Activated T-cell treated with anti-CD3 and anti-CD28 coated beads, Interleukin-2, amount 50 U/mL, for 48 hours (primary cell): Measurements from ENCODE around the gene DMBX1.

Experiments
- DNase-seq, 2 experiments: peaks; one replicate each; pipeline ENCODE4 v3.0.0-alpha.2; 2020

Gene DMBX1

GRCh38 chr1:46506470-46507219 lies 17.0 kb downstream of the DMBX1 start:
- no peak for DNase-seq

GRCh38 chr1:46508757-46509156 lies 19.1 kb downstream of the DMBX1 start:
- DNase-seq, result no peak

DNA sequence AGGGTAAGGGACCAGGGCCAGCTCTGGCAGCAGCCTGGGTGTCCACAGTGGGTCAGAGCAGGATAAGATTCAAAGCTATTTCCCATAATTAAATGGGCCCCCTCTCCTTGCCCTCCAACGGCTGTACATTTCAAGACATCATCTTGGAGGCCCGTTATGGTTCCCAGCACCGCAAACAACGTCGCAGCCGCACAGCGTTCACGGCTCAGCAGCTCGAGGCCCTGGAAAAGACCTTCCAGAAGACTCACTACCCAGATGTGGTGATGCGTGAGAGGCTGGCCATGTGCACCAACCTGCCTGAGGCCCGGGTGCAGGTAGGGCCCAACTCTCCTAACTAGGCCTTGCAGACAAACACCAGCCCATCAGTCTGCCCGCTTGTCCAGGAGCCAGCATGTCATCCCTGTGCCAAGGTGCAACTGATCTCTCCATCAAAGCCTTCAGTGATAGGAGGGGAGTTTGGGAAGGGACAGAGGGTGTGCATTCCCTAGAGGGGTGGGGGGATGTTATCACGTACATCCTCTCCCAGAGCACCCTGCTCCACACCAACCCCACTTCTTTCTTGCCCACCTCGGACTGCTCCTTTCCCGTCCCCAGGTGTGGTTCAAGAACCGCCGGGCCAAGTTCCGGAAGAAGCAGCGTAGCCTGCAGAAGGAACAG lies 20.8 kb downstream of the DMBX1 start:
- no peak for DNase-seq

DNA sequence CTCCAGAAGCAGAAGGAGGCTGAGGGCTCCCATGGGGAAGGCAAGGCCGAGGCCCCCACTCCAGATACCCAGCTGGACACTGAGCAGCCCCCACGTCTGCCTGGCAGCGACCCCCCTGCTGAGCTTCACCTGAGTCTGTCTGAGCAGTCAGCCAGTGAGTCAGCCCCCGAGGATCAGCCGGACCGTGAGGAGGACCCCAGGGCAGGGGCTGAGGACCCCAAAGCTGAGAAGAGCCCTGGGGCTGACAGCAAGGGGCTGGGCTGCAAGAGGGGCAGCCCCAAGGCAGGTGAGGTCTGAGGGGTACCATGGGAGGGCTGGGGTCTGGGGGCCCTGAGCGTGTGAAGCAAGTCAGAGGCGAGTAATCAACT lies 21.3 kb downstream of the DMBX1 start:
- no peak for DNase-seq

DNA sequence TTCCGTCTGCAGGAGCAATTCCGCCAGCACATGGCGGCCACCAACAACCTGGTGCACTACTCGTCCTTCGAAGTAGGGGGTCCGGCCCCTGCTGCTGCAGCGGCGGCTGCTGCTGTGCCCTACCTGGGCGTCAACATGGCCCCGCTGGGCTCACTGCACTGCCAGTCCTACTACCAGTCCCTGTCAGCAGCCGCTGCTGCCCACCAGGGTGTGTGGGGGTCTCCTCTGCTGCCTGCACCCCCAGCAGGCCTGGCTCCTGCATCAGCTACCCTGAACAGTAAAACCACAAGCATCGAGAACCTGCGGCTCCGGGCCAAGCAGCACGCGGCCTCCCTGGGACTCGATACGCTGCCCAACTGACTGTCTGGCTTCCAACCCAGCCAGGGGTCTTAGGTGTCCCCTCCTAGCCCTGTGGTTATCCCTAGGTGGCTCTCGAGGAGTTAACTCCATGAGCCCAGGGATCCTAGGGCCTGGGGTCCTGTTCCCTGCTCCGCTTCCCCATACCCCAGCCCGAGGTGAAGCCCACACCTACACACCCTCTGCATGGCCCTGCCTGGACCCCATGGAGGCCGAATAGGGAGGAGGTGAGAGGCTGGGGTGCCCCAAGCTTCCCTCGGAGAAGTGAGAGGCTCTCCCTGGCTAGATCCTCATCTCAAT lies 22.6 kb downstream of the DMBX1 start:
- DNase-seq, result no peak

- DNase-seq, result no peak
Observed at GRCh38 chr1:46512792-46513190, 23.2 kb downstream of the DMBX1 start.

- DNase-seq, result no peak
Observed at GRCh38 chr1:46513536-46513935, 23.9 kb downstream of the DMBX1 start.

DNA sequence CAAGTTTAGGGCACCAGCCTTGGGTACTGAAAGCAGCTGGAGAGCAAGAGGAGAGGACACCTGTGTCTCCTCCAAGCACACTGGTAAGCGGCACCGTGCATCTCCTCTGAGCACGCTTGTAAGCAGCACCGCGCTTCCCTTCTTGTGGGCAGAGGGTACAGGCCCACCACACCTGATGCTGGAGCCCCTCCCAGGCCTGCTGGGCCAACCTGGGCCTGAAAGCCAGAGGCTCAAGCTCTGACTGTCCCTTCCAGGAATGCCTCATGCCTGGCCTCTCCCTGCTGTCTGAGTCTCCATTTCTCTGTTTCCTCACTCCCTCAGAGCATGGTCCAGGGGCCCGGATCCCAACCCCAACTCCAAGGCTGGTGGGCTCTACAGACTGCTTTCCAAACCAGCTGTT lies 25.9 kb downstream of the DMBX1 start:
- DNase-seq, result no peak

- DNase-seq, result no peak
Observed at GRCh38 chr1:46516200-46516950, 26.7 kb downstream of the DMBX1 start.

GRCh38 chr1:46517010-46517600 lies 27.5 kb downstream of the DMBX1 start:
- no peak for DNase-seq

- DNase-seq, result no peak
Observed at GRCh38 chr1:46517932-46518498, 28.4 kb downstream of the DMBX1 start.

GRCh38 chr1:46519209-46519608 lies 29.6 kb downstream of the DMBX1 start:
- no peak for DNase-seq

DNA sequence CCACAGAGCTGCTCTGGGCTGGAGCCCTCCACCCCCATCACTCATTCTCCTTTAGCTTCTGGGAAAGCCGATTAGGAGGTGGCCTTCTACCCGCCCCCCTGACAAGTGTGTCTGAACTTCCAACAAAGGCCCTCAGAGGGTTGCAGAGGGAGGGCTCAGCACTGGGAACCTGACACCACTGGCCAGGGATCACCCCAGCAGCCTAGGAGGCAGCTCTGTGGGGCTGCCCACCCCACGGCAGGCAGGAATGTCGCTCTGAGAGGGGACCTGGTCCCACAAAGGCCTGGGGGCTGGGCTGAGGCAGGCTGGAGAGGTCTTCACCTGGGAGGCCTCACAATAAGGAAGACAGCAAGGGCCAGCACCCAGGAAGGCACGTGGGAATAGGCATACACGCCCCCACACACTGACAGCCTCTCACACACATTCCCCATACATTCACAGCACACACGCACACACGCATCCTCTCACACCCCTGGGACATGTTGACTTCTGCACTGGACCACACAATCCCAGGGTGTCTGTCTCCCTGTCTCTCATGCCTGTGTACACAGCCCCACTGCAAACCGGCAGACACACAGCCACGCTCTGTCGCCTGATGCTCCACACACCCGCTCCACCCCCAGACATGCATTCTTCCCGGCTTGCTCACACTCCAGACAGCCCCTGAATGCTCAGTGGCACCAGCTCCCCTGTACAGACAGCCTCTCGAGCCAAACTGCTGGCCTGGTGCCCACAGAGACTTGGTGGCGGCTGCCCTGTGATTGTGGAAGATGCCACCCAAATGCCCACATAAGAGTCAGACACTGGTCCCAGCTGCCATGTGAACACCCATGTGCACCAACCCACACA lies 30.7 kb downstream of the DMBX1 start:
- no peak for DNase-seq

- DNase-seq, result no peak
Observed at GRCh38 chr1:46521414-46521813, 31.8 kb downstream of the DMBX1 start.

DNA sequence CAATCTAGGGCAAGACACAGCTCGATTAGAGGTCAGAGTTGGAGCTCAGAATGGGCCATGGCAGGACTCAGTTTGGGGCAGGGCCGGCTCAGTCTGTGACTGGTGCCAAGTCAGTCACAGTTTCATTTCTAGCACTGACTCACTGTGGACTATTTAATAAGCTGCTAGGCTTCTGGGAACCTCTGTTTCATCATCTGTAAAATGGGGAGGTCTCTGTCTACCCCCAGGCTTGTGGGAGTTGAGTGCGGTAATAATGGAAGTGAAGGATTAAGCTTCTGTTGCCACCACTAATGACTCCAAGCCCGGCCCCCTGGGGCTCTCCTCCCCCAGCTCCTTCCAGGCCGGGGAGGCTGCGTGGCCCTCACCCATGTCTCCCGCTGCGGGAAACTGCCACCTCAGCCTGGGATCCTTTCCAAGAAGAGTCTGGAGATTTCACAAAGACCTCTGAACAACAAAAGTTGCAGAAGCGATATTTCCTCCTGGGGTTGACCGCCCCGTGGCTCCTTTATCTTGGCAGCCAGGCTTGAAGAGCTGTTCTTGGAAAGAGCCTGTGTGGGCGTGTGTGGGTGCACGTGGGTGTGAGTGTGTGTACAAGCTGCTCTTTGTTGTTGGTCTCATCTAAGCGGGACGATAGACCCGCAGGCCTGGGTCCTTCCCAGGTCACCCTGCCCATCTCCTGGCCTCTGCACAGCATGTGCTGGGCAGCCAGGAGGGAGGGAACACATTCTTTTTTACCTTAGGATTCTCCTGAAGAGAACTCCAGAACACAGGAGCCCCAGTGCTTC lies 32.7 kb downstream of the DMBX1 start:
- peak; percentile 58 to 67 for DNase-seq

DNA sequence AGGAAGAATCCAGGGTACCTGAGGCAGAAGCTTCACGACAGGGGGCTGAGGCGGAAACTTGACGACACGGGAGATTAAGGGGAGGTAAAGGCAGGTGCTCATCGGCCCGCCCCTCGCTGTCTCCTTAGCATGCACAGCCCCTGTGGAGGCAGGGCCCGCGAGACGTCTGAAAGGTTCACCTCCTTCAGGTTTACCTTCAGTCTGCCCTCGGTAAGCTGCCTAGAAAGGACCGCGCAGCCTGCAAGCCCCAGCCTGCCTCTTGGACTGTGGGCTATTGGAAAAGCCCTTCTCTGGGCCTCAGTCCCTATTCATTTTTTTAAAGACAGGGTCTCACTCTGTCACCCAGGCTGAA lies 33.3 kb downstream of the DMBX1 start:
- no peak for DNase-seq

DNA sequence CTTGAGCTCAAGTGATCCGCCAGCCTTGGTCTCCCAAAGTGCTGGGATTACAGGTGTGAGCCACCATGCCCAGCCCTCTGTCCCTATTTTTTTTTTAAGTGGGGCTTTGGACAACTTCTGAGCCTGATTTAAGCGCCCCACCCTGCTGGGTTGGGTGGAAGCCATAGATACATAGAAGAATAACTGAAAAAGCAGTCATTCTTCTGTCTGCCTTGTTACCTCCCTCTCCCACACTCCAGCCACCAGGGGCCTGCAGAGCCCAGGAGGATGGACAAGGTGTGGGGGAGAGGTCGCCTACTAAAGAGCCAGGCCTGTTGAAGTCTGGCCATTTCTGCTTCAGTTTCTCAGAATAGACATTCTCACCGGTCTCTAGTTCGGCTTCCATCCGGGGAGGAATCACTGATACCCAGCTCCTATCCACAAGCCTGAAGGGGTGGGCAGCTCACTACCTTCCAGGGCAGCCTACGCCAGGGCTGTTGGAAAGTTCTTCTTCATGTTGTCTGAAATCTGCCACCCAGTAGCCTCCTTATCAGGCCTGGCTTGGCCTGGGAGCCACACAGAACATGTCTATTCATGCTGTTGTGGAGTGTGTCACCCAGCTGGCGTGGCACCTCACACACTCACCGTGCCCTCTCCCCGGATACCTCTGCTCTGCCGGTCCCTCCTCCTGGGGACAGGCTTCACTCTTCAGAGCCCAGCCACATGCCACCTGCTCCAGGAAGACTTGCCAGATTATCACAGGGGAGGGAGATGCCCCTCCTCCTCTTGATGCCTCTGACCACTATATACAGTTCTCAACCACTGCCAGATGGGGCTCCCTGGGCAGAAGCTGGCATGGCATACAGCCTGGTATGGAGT lies 34.1 kb downstream of the DMBX1 start:
- DNase-seq, result no peak

GRCh38 chr1:46524843-46525242 lies 35.2 kb downstream of the DMBX1 start:
- DNase-seq, result no peak

- DNase-seq, result no peak
Observed at GRCh38 chr1:46525253-46525983, 35.8 kb downstream of the DMBX1 start.
